Activated CD4-positive, alpha-beta memory T cell treated with anti-CD3 and anti-CD28 coated beads, Interleukin-2, amount 10 ng/mL, durations not matched to agents 7 days and 5 days (primary cell): ENCODE data around the gene MFAP3L. TPM values are rescaled to one million over a fixed set of nuclear protein-coding genes. Genes with fewer than 3 reads are reported as not detected.
"Not testable (repeated sequence)": the region's sequence is repeated elsewhere in the genome, so short reads cannot be mapped to it uniquely, and the experiment has no call there.

Experiments used
- CTCF ChIA-PET: fragments of 350-600 bp; sonication (Branson Sonifier 250); formaldehyde crosslinking; loops from one replicate; lab custom pipeline; 2021; ENCODE audit warnings: antibody characterized with exemption, inconsistent platforms; lab: Charles Lee
- POLR2A ChIA-PET: fragments of 350-600 bp; sonication (Branson Sonifier 250); formaldehyde crosslinking; loops from one replicate; lab custom pipeline; 2021; ENCODE audit warnings: antibody characterized with exemption; lab: Charles Lee
- DNase-seq: peaks from one replicate; pipeline ENCODE4 v3.0.0-alpha.2; 2020
- H3K27ac Mint-ChIP-seq: one replicate; pipeline ENCODE4 v1.8.0; 2021; ENCODE audit warnings: mild to moderate bottlenecking, mixed read lengths
- H3K27me3 Mint-ChIP-seq: one replicate; pipeline ENCODE4 v1.8.0; 2021; ENCODE audit warnings: mixed read lengths
- H3K36me3 Mint-ChIP-seq: one replicate; pipeline ENCODE4 v1.8.0; 2021; ENCODE audit warnings: low read depth, mixed read lengths
- H3K4me1 Mint-ChIP-seq: one replicate; pipeline ENCODE4 v1.8.0; 2021; ENCODE audit warnings: mixed read lengths
- H3K4me3 Mint-ChIP-seq: one replicate; pipeline ENCODE4 v1.8.0; 2021; ENCODE audit warnings: mild to moderate bottlenecking, mixed read lengths
- H3K9me3 Mint-ChIP-seq: one replicate; pipeline ENCODE4 v1.8.0; 2021; ENCODE audit warnings: mixed read lengths
- total RNA-seq, 2 experiments: library from RNA; stranded (reverse); gene quantifications; one replicate each; pipeline ENCODE4 v1.2.3, GENCODE V29; 2021

Gene MFAP3L
- under 1 TPM; 0.25 to 0.33 TPM for total RNA-seq

DNA sequence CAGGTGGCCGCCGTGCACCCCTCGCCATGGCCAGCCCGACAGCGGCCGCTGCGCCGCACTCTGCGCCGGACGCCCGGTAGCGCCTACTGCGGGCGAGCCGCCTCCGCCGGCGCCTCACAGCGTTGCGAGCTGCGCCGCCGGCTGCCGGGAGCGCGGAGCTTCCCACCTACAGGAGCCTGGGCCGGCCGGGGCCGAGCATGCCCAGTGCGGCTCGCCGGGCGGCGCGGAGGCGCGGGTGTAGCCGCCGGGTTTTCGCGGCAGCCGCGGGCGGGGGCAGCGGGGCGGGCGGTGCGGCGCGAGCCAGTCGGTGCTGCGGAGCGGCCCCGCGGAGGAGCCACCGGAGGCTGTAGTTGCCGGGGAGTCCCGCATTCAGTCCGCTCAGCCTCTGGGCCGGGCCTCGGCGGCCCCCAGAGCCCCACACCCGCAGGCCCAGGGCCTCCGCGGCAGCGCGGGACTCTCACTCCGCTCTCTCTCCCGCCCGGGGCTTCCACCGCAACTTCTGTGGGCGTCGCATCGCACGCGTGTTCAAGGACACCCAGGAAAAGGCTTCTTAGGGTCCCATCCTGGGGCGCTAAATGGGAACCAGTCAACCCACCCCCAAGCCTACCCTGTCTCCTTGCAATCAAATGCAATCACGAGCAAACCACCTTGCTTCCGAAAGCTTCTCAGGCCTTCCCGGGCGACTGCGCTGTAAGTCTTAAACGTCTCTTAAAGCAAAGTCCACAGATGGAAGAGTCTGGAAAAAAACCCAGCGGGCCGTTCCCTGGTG lies at the start of gene MFAP3L:
MFAP3L (minus strand) TSS at position 143 of the 769 bp plus-strand sequence. CDS start 20,518 bp downstream, outside the sequence.
- Mint-ChIP-seq H3K4me3 (peak within 1 kb of the TSS; percentile 82), H3K27ac (peak within 1 kb of the TSS; percentile 44), H3K9me3 (no peaks in the 10 kb centered on the region), H3K36me3 (peaks cover 4% of the 10 kb centered on the region), H3K4me1 (peaks cover 16% of the 10 kb centered on the region), H3K27me3 (peaks cover 51% of the 10 kb centered on the region)
- peak; percentile 83 for DNase-seq
- POLR2A ChIA-PET = interaction anchor here (3.2 kb wide), 1 partner anchor 414 kb away, joined by 14 read pairs; the partner anchor contains the start of gene NEK1
- CTCF ChIA-PET = interaction anchor here (1.2 to 1.6 kb wide), 2 partner anchors 8 to 21 kb away, joined by 3 read pairs; no protein-coding TSS in a partner anchor

- POLR2A ChIA-PET = no interaction called here
- CTCF ChIA-PET = no interaction called here
- H3K36me3 Mint-ChIP-seq = no peaks in the 10 kb centered on the region
- H3K27me3 Mint-ChIP-seq = no peaks in the 10 kb centered on the region
- no peaks in the 10 kb centered on the region for H3K4me1 Mint-ChIP-seq
- H3K4me3 Mint-ChIP-seq = no peak overlapping the region
- H3K27ac Mint-ChIP-seq = no peak overlapping the region
- no peak for DNase-seq
- no peaks in the 10 kb centered on the region for H3K9me3 Mint-ChIP-seq
Measured at GRCh38 chr4:170071196-170071595, 45.0 kb upstream of the MFAP3L start.

DNA sequence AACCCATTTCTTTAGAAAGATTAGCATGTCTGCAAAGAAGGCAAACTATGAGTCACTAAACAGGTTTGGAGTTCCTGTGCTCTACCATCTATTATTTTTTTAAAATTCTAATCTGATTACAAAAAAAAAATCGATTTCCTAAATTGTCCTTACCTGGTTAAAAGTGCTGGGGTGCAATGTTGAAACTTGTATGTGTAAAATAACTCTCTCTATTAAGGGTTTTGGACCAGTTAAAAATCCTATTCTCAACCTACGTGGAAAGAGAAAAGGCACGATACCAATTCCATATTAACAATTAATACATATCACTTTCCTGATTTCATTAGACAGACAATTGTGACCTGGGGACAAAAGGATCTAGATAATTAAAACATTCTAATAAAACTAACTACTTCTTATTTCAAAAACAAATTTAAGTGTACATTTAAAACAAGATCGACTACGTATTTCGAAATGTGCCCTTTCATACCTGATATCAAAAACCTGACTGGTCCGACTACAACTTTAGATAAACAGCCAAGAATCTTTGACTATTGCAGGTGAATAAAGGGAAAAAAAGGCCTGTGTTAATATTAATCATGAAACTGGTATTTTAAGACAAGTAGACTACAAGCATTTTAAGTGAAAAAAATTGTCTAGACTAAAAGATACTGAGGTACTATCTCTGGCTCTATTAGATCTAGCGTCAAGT lies 42.4 kb upstream of the MFAP3L start:
- no peak for DNase-seq
- Mint-ChIP-seq H3K4me3 (no peak overlapping the region), H3K27me3 (peaks cover 4% of the 10 kb centered on the region), H3K36me3 (no peaks in the 10 kb centered on the region), H3K27ac (no peak overlapping the region), H3K4me1 (no peaks in the 10 kb centered on the region), H3K9me3 (no peaks in the 10 kb centered on the region)
- CTCF ChIA-PET = no interaction called here
- POLR2A ChIA-PET = no interaction called here

GRCh38 chr4:170059421-170059820 lies 33.2 kb upstream of the MFAP3L start:
- Mint-ChIP-seq H3K4me3 (no peak overlapping the region), H3K27ac (no peak overlapping the region), H3K36me3 (no peaks in the 10 kb centered on the region), H3K4me1 (no peaks in the 10 kb centered on the region), H3K9me3 (no peaks in the 10 kb centered on the region), H3K27me3 (peaks cover 16% of the 10 kb centered on the region)
- ChIA-PET POLR2A (no interaction called here), CTCF (no interaction called here)
- no peak for DNase-seq

GRCh38 chr4:170058826-170059225 lies 32.6 kb upstream of the MFAP3L start:
- Mint-ChIP-seq H3K9me3 (no peaks in the 10 kb centered on the region), H3K27me3 (peaks cover 16% of the 10 kb centered on the region), H3K4me1 (no peaks in the 10 kb centered on the region), H3K27ac (no peak overlapping the region), H3K4me3 (no peak overlapping the region), H3K36me3 (no peaks in the 10 kb centered on the region)
- no peak for DNase-seq
- ChIA-PET POLR2A (no interaction called here), CTCF (no interaction called here)

GRCh38 chr4:170057866-170058265 lies 31.7 kb upstream of the MFAP3L start:
- CTCF ChIA-PET = no interaction called here
- no peaks in the 10 kb centered on the region for H3K9me3 Mint-ChIP-seq
- no peak overlapping the region for H3K27ac Mint-ChIP-seq
- H3K27me3 Mint-ChIP-seq = peaks cover 12% of the 10 kb centered on the region
- POLR2A ChIA-PET = no interaction called here
- no peaks in the 10 kb centered on the region for H3K36me3 Mint-ChIP-seq
- DNase-seq = no peak
- H3K4me3 Mint-ChIP-seq = no peak overlapping the region
- no peaks in the 10 kb centered on the region for H3K4me1 Mint-ChIP-seq

DNA sequence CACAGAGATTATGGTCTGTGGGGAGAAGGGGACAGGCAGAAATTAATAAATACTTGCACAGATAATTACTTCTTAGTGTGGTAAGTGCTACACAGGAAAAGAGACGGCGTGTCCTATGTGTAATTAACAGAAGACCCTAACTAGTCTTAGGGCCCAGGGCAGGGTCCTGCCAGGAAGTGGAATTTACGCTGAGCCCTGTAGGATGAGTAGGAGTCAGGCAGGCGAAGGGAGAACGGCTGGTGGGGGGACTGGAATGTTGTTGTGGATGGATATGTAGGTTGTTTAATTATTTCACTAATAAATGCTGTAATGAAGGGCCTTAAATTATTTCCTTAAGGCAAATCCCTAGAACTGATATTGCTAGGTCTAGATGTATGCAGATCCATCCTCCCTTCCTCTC lies 26.7 kb upstream of the MFAP3L start:
- POLR2A ChIA-PET = no interaction called here
- Mint-ChIP-seq H3K4me1 (no peaks in the 10 kb centered on the region), H3K27me3 (peaks cover 8% of the 10 kb centered on the region), H3K4me3 (no peak overlapping the region), H3K9me3 (no peaks in the 10 kb centered on the region), H3K36me3 (no peaks in the 10 kb centered on the region), H3K27ac (no peak overlapping the region)
- DNase-seq = no peak
- CTCF ChIA-PET = no interaction called here

- Mint-ChIP-seq H3K36me3 (no peaks in the 10 kb centered on the region), H3K4me1 (no peaks in the 10 kb centered on the region), H3K9me3 (no peaks in the 10 kb centered on the region), H3K27me3 (peaks cover 7% of the 10 kb centered on the region), H3K4me3 (no peak overlapping the region), H3K27ac (no peak overlapping the region)
- ChIA-PET POLR2A (no interaction called here), CTCF (interaction anchor here (0.7 kb wide), 1 partner anchor 1050 kb away, joined by 4 read pairs; no protein-coding TSS in a partner anchor)
- no peak for DNase-seq
Measured at GRCh38 chr4:170051402-170051801, 25.2 kb upstream of the MFAP3L start.

- no peak for DNase-seq
- ChIA-PET POLR2A (no interaction called here), CTCF (interaction anchor here (0.7 to 1.0 kb wide), 2 partner anchors 235 to 239 kb away, joined by 3 to 4 read pairs; no protein-coding TSS in a partner anchor)
- Mint-ChIP-seq H3K27me3 (peaks cover 7% of the 10 kb centered on the region), H3K9me3 (no peaks in the 10 kb centered on the region), H3K4me3 (no peak overlapping the region), H3K4me1 (no peaks in the 10 kb centered on the region), H3K27ac (no peak overlapping the region), H3K36me3 (no peaks in the 10 kb centered on the region)
Measured at GRCh38 chr4:170049766-170050165, 23.6 kb upstream of the MFAP3L start.

GRCh38 chr4:170047771-170048354 lies 21.7 kb upstream of the MFAP3L start:
- ChIA-PET POLR2A (no interaction called here), CTCF (interaction anchor here (0.6 to 2.5 kb wide), 5 partner anchors 20 to 435 kb away, joined by 3 to 28 read pairs (median 5); no protein-coding TSS in a partner anchor)
- H3K27me3 Mint-ChIP-seq = peaks cover 7% of the 10 kb centered on the region
- H3K4me3 Mint-ChIP-seq = no peak overlapping the region
- no peaks in the 10 kb centered on the region for H3K4me1 Mint-ChIP-seq
- no peaks in the 10 kb centered on the region for H3K9me3 Mint-ChIP-seq
- no peaks in the 10 kb centered on the region for H3K36me3 Mint-ChIP-seq
- no peak overlapping the region for H3K27ac Mint-ChIP-seq
- peak; percentile 46 for DNase-seq

DNA sequence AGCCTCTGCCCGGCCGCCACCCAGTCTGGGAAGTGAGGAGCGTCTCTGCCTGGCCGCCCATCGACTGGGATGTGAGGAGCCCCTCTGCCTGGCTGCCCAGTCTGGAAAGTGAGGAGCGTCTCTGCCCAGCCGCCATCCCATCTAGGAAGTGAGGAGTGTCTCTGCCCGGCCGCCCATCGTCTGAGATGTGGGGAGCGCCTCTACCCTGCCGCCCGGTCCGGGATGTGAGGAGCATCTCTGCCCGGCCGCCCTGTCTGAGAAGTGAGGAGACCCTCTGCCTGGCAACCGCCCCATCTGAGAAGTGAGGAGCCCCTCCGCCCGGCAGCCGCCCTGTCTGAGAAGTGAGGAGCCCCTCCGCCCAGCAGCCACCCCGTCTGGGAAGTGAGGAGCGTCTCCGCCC lies 20.0 kb upstream of the MFAP3L start:
- DNase-seq, H3K27ac Mint-ChIP-seq, H3K4me1 Mint-ChIP-seq, POLR2A ChIA-PET, H3K27me3 Mint-ChIP-seq, H3K36me3 Mint-ChIP-seq, H3K4me3 Mint-ChIP-seq, H3K9me3 Mint-ChIP-seq, CTCF ChIA-PET: not testable (repeated sequence)

GRCh38 chr4:170040031-170040680 lies 14.0 kb upstream of the MFAP3L start:
- Mint-ChIP-seq H3K4me3 (no peak overlapping the region), H3K9me3 (no peaks in the 10 kb centered on the region), H3K4me1 (no peaks in the 10 kb centered on the region), H3K27me3 (no peaks in the 10 kb centered on the region), H3K27ac (no peak overlapping the region), H3K36me3 (no peaks in the 10 kb centered on the region)
- ChIA-PET POLR2A (no interaction called here), CTCF (interaction anchor here (0.6 kb wide), 1 partner anchor 220 kb away, joined by 3 read pairs; no protein-coding TSS in a partner anchor)
- DNase-seq = no peak

DNA sequence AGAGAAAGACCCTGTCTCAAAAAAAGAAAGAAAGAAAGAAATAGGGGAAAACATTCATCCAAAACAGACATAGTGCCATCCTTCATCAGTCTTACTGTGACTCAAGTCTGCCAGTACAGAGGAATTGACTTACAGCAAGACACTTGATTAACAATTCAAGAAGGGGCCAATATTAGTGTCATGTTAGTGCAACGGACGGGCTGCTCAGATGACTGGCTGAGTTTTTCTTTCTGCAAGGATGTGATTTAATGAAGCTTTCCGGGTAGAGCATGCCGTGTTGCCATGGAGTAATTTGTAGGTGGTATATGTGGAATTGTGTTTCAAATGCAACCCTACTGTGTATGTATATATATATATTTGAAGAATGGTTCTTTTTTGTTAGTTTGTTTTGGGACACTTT lies 12.6 kb upstream of the MFAP3L start:
- no peaks in the 10 kb centered on the region for H3K27me3 Mint-ChIP-seq
- H3K4me3 Mint-ChIP-seq = no peak overlapping the region
- no peak for DNase-seq
- POLR2A ChIA-PET = no interaction called here
- no peaks in the 10 kb centered on the region for H3K36me3 Mint-ChIP-seq
- CTCF ChIA-PET = no interaction called here
- no peak overlapping the region for H3K27ac Mint-ChIP-seq
- no peaks in the 10 kb centered on the region for H3K4me1 Mint-ChIP-seq
- H3K9me3 Mint-ChIP-seq = no peaks in the 10 kb centered on the region
